HG03342 (cell line): ENCODE results near the gene CEP120.
"Not testable (repeated sequence)": the region's sequence is repeated elsewhere in the genome, so short reads cannot be mapped to it uniquely, and the experiment has no call there.

Experiments used
- ATAC-seq: cut with Tn5 transposase; IDR thresholded peaks from one replicate; pipeline ENCODE4 v1.9.1; 2021; ENCODE audit warnings: mild to moderate bottlenecking, moderate library complexity; ENCODE audit not compliant: unreplicated experiment

The CEP120 gene

GRCh38 chr5:123439709-123440108, 16.5 kb upstream of the CEP120 start:
- ATAC-seq, result no peak

- ATAC-seq, result no peak
Observed at GRCh38 chr5:123438902-123439301, 15.7 kb upstream of the CEP120 start.

- ATAC-seq, result peak; percentile 79
Observed at GRCh38 chr5:123438244-123438643, 15.0 kb upstream of the CEP120 start.

GRCh38 chr5:123436201-123436600, 13.0 kb upstream of the CEP120 start:
- no peak for ATAC-seq

GRCh38 chr5:123434796-123435195, 11.6 kb upstream of the CEP120 start:
- no peak for ATAC-seq

- no peak for ATAC-seq
Observed at GRCh38 chr5:123433596-123433995, 10.4 kb upstream of the CEP120 start.

- not testable (repeated sequence) for ATAC-seq
Observed at GRCh38 chr5:123430441-123430840, 7.2 kb upstream of the CEP120 start.

GRCh38 chr5:123429993-123430392, 6.8 kb upstream of the CEP120 start:
- no peak for ATAC-seq

- no peak for ATAC-seq
Observed at GRCh38 chr5:123429221-123429954, 6.2 kb upstream of the CEP120 start.

GRCh38 chr5:123428521-123429220, 5.5 kb upstream of the CEP120 start:
- no peak for ATAC-seq

- no peak for ATAC-seq
Observed at GRCh38 chr5:123427281-123427680, 4.1 kb upstream of the CEP120 start.

GRCh38 chr5:123425431-123425830, 2.2 kb upstream of the CEP120 start:
- no peak for ATAC-seq

GRCh38 chr5:123422433-123423277, 548 bp downstream of the CEP120 start:
- ATAC-seq, result peak; percentile 9

- ATAC-seq, result no peak
Observed at GRCh38 chr5:123421773-123422172, 1.4 kb downstream of the CEP120 start.

- ATAC-seq, result no peak
Observed at GRCh38 chr5:123414974-123415373, 8.2 kb downstream of the CEP120 start.

- ATAC-seq, result no peak
Observed at GRCh38 chr5:123412206-123412605, 11.0 kb downstream of the CEP120 start.

- not testable (repeated sequence) for ATAC-seq
Observed at GRCh38 chr5:123401999-123402398, 21.2 kb downstream of the CEP120 start.

- ATAC-seq, result no peak
Observed at GRCh38 chr5:123401320-123401719, 21.9 kb downstream of the CEP120 start.

- not testable (repeated sequence) for ATAC-seq
Observed at GRCh38 chr5:123400870-123401291, 22.3 kb downstream of the CEP120 start.

- ATAC-seq, result no peak
Observed at GRCh38 chr5:123398058-123398733, 25.0 kb downstream of the CEP120 start.

GRCh38 chr5:123397538-123397937, 25.7 kb downstream of the CEP120 start:
- no peak for ATAC-seq
